Panc1 (cell line): ENCODE results near the gene IDI2. TPM values are rescaled to one million over a fixed set of nuclear protein-coding genes. Genes with fewer than 3 reads are reported as not detected.
A peak's percentile ranks its signal among the peaks of the same experiment; 100 is the strongest.

ENCODE experiments used
- ATAC-seq: fragments of 200-7000 bp; cut with Tn5 transposase; 2 replicates; pipeline ENCODE4 v1.9.1; 2020; ENCODE audit warnings: mild to moderate bottlenecking, moderate library complexity
- BruUV-seq: library from RNA; stranded (reverse); fragments of 400-500 nt; replicated peaks from 2 replicates; lab custom pipeline; 2021; lab: Mats Ljungman, UMichigan
- CTCF ChIA-PET: fragments of 300-600 bp; sonication (Branson Sonifier 250); formaldehyde crosslinking; loops from one replicate; lab custom pipeline; 2022; ENCODE audit warnings: antibody characterized with exemption; lab: Charles Lee
- POLR2A ChIA-PET: fragments of 300-600 bp; sonication (Branson Sonifier 250); formaldehyde crosslinking; loops from one replicate; lab custom pipeline; 2022; ENCODE audit warnings: antibody characterized with exemption; lab: Charles Lee
- DNase-seq: peaks from one replicate; pipeline ENCODE4 v3.0.0-alpha.2; 2010; ENCODE audit warnings: low read depth, low spot score
- H3K27ac ChIP-seq: 2 replicates; pipeline ENCODE4 v1.5.1; 2011; ENCODE audit warnings: mild to moderate bottlenecking, low read length, inconsistent platforms
- H3K27me3 ChIP-seq: fragments of 200-500 bp; sonication (Bioruptor generic); 2 replicates; pipeline ENCODE4 v1.6.0; 2014; ENCODE audit warnings: low read length, inconsistent platforms; ENCODE audit not compliant: control insufficient read depth, insufficient read depth
- H3K36me3 ChIP-seq: fragments of 200-500 bp; sonication (Bioruptor generic); 2 replicates; pipeline ENCODE4 v1.5.1; 2014; ENCODE audit warnings: inconsistent platforms, mild to moderate bottlenecking, low read length, moderate library complexity; ENCODE audit not compliant: control insufficient read depth, insufficient read depth
- H3K4me1 ChIP-seq: 2 replicates; pipeline ENCODE4 v1.5.1; 2011; ENCODE audit warnings: inconsistent platforms, mild to moderate bottlenecking, low read length, moderate library complexity; ENCODE audit not compliant: control insufficient read depth, insufficient read depth
- H3K4me3 ChIP-seq, 2 experiments: 2 replicates each; pipeline ENCODE4 v1.5.1; 2011 to 2012; ENCODE audit warnings: low read depth in 2 of 2, low read length in 2 of 2, mild to moderate bottlenecking in 2 of 2, inconsistent platforms in 1 of 2, moderate library complexity in 1 of 2
- H3K9me3 ChIP-seq: fragments of 200-500 bp; sonication (Bioruptor generic); 2 replicates; pipeline ENCODE4 v1.5.1; 2014; ENCODE audit warnings: low read depth, mild to moderate bottlenecking, inconsistent platforms, low read length, moderate library complexity; ENCODE audit not compliant: control insufficient read depth, insufficient read depth
- POLR2AphosphoS5 ChIP-seq: IDR thresholded peaks from 2 replicates; pipeline ENCODE4 v1.6.1; 2012; ENCODE audit warnings: mild to moderate bottlenecking, low read depth, low read length, moderate library complexity
- SIN3A ChIP-seq: IDR thresholded peaks from 2 replicates; pipeline ENCODE4 v1.6.1; 2012; ENCODE audit warnings: low read depth, mild to moderate bottlenecking, low read length, moderate library complexity, borderline replicate concordance; ENCODE audit not compliant: insufficient read depth
- TCF7L2 ChIP-seq: IDR thresholded peaks from 2 replicates; pipeline ENCODE4 v1.6.1; 2011; ENCODE audit warnings: mild to moderate bottlenecking, low read depth, low read length, inconsistent platforms
- in situ Hi-C: cut with HindIII; loops from 2 replicates; pipeline ENCODE4 v1.10.0; 2016; ENCODE audit warnings: low sequenced_read_pairs, low pct_unique_long_range_greater_than_20kb
- intact Hi-C: fragments of 100-400 bp; cut with micrococcal nuclease; formaldehyde crosslinking; loops from one replicate; pipeline ENCODE4 v1.10.0; 2022; ENCODE audit not compliant: unreplicated experiment
- total RNA-seq: library from RNA; stranded (reverse); gene quantifications from one replicate; pipeline ENCODE4 v1.2.1, GENCODE V29; 2021; ENCODE audit not compliant: unreplicated experiment
- TF ChIP-seq, protein P1 (sequence below): fragments of 450-650 bp; IDR thresholded peaks from 2 replicates; pipeline ENCODE4 v1.5.1; 2017; ENCODE audit warnings: mild to moderate bottlenecking
- TF ChIP-seq, protein P2 (sequence below), 2 experiments: IDR thresholded peaks; 2 replicates each; pipeline ENCODE4 v1.6.1; 2011 to 2012; ENCODE audit warnings: low read depth in 2 of 2, control low read depth in 1 of 2, low read length in 1 of 2, mild to moderate bottlenecking in 1 of 2, moderate library complexity in 1 of 2; ENCODE audit not compliant: insufficient read depth in 1 of 2

The IDI2 gene
- total RNA-seq, 1 experiment from 2014 or later, result not detected

DNA sequence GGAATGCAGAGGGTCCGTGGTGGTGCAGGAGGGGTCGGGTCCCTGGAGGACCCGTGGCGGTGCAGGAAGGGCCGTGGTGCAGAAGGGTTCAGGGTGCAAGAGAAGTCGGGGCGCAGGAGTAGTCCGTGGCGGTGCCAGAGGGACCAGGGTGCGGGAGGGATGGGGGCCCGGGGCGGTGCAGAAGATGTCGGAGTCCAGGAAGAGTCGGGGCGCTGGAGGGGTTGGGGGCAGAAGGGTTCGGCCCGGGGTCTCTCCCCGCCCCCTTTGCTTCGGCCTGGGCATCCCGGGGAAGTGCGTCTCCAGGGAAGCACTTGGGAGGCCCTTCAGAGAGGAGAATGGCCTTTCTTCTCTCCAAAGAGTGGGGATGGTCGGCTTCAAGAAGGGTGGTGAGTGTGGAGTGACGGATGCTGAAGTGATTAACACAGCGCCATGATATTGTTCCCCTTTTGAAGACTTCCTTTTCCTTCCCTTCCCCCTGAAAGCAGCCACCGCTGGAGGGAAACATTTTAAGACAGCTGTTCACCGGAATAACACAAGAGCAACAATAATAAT is 31.5 kb upstream of the IDI2 start:
- CTCF ChIA-PET, result interaction anchor here (0.7 kb wide), 1 partner anchor 18 kb away, joined by 4 read pairs; no protein-coding TSS in a partner anchor
- H3K36me3 ChIP-seq, result peaks cover 2% of the 10 kb centered on the region; the same call in 1 of the 2 replicates
- TF ChIP-seq TCF7L2, result no peak
- TF ChIP-seq, protein P1, sequence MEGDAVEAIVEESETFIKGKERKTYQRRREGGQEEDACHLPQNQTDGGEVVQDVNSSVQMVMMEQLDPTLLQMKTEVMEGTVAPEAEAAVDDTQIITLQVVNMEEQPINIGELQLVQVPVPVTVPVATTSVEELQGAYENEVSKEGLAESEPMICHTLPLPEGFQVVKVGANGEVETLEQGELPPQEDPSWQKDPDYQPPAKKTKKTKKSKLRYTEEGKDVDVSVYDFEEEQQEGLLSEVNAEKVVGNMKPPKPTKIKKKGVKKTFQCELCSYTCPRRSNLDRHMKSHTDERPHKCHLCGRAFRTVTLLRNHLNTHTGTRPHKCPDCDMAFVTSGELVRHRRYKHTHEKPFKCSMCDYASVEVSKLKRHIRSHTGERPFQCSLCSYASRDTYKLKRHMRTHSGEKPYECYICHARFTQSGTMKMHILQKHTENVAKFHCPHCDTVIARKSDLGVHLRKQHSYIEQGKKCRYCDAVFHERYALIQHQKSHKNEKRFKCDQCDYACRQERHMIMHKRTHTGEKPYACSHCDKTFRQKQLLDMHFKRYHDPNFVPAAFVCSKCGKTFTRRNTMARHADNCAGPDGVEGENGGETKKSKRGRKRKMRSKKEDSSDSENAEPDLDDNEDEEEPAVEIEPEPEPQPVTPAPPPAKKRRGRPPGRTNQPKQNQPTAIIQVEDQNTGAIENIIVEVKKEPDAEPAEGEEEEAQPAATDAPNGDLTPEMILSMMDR, result no peak
- BruUV-seq, result no TSS peak
- no peaks in the 10 kb centered on the region for H3K9me3 ChIP-seq
- H3K27me3 ChIP-seq, result no peaks in the 10 kb centered on the region
- H3K27ac ChIP-seq, result peak overlapping the region; percentile 93
- peaks cover 16% of the 10 kb centered on the region for H3K4me1 ChIP-seq
- intact Hi-C loops (no loop called here), in situ Hi-C loops (no loop called here)
- POLR2A ChIA-PET, result no interaction called here
- H3K4me3 ChIP-seq, result peak overlapping the region; percentile 88 to 95
- ATAC-seq (no peak), DNase-seq (no peak)

DNA sequence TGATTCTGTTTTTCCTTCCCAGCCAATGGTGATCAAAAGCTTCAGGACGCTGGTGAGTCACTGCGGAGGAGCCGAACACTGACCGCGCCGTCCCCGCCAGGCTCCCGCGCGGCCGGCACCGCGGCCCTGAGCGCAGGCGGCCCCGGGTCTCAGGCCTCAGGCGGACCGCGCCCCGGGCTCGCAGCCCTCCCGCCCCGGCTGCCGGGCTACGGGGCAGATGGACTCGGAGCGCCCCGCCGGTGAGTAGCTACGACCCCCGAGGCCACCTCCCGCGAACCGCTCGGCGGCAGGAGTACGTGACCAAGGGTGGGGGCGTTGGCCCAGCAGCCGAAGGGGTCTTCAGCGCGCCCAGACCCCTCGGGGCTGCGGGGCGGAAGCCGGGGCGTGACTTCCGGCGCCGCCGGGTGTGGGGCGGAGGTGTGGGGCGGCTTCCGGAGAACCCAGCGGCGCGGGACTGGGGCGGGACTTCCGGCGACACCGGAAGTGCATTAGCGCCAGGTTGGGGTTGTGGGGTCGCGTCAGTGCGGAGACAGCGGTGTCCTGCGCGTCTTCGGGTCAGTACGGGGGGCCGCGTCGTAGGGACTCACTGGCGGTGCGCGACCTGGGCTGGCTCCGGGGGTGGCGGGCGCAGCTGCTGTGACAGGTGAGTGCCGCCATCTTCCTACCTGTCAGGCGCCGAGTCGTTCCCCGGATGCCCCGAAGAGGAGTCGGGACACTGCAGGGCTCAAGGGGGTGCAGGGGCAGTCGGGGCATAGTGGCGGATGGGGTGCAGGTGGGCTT is 30.9 kb upstream of the IDI2 start, which contains the start of gene WDR37:
WDR37 (plus strand) TSS at position 60 of the 780 bp plus-strand sequence. CDS start 15,771 bp downstream, outside the sequence.
- Histone ChIP-seq H3K9me3 (no peaks in the 10 kb centered on the region), H3K27ac (peak within 1 kb of the TSS; percentile 93), H3K4me3 (peak within 1 kb of the TSS; percentile 88 to 95), H3K36me3 (peaks cover 2% of the 10 kb centered on the region; the same call in 1 of the 2 replicates), H3K4me1 (peaks cover 16% of the 10 kb centered on the region), H3K27me3 (no peaks in the 10 kb centered on the region)
- TF ChIP-seq, protein P2, sequence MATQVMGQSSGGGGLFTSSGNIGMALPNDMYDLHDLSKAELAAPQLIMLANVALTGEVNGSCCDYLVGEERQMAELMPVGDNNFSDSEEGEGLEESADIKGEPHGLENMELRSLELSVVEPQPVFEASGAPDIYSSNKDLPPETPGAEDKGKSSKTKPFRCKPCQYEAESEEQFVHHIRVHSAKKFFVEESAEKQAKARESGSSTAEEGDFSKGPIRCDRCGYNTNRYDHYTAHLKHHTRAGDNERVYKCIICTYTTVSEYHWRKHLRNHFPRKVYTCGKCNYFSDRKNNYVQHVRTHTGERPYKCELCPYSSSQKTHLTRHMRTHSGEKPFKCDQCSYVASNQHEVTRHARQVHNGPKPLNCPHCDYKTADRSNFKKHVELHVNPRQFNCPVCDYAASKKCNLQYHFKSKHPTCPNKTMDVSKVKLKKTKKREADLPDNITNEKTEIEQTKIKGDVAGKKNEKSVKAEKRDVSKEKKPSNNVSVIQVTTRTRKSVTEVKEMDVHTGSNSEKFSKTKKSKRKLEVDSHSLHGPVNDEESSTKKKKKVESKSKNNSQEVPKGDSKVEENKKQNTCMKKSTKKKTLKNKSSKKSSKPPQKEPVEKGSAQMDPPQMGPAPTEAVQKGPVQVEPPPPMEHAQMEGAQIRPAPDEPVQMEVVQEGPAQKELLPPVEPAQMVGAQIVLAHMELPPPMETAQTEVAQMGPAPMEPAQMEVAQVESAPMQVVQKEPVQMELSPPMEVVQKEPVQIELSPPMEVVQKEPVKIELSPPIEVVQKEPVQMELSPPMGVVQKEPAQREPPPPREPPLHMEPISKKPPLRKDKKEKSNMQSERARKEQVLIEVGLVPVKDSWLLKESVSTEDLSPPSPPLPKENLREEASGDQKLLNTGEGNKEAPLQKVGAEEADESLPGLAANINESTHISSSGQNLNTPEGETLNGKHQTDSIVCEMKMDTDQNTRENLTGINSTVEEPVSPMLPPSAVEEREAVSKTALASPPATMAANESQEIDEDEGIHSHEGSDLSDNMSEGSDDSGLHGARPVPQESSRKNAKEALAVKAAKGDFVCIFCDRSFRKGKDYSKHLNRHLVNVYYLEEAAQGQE (IDR thresholded peaks at IDR 0.05; ENCODE audit: insufficient read depth in 1 of 2, low read depth in 2 of 2, low read length in 1 of 2), result no peak
- peak; percentile 88; the same call in 1 of the 2 replicates for TF ChIP-seq SIN3A
- peak; percentile 63; the same call in 1 of the 2 replicates for TF ChIP-seq POLR2AphosphoS5
- ATAC-seq (peak; percentile 98), DNase-seq (no peak)
- ChIA-PET POLR2A (no interaction called here), CTCF (no interaction called here)
- in situ Hi-C loops, result no loop called here
- BruUV-seq, result no TSS peak
- intact Hi-C loops, result no loop called here
